Activated naive CD4-positive, alpha-beta T cell treated with anti-CD3 and anti-CD28 coated beads for 36 hours (primary cell): ENCODE measurements around the gene RPL39L. TPM values are rescaled to one million over a fixed set of nuclear protein-coding genes. Genes with fewer than 3 reads are reported as not detected.
A peak's percentile ranks its signal among the peaks of the same experiment; 100 is the strongest.
"Not testable (repeated sequence)": the region's sequence is repeated elsewhere in the genome, so short reads cannot be mapped to it uniquely, and the experiment has no call there.

Experiments used
- CTCF ChIA-PET: fragments of 350-600 bp; sonication (Branson Sonifier 250); formaldehyde crosslinking; loops from one replicate; lab custom pipeline; 2021; ENCODE audit warnings: antibody characterized with exemption; lab: Charles Lee
- DNase-seq: peaks from one replicate; pipeline ENCODE4 v3.0.0-alpha.2; 2020
- H3K27ac Mint-ChIP-seq: one replicate; pipeline ENCODE4 v1.8.0; 2021; ENCODE audit warnings: mild to moderate bottlenecking, mixed read lengths
- H3K27me3 Mint-ChIP-seq: one replicate; pipeline ENCODE4 v1.8.0; 2021; ENCODE audit warnings: low read depth, mixed read lengths
- H3K36me3 Mint-ChIP-seq: one replicate; pipeline ENCODE4 v1.8.0; 2021; ENCODE audit warnings: low read depth, mixed read lengths
- H3K4me1 Mint-ChIP-seq: one replicate; pipeline ENCODE4 v1.8.0; 2021; ENCODE audit warnings: low read depth, mixed read lengths
- H3K4me3 Mint-ChIP-seq: one replicate; pipeline ENCODE4 v1.8.0; 2021; ENCODE audit warnings: mild to moderate bottlenecking, moderate library complexity, mixed read lengths
- H3K9me3 Mint-ChIP-seq: one replicate; pipeline ENCODE4 v1.8.0; 2021; ENCODE audit warnings: mixed read lengths
- intact Hi-C: fragments of 100-400 bp; cut with micrococcal nuclease; formaldehyde crosslinking; loops from one replicate; pipeline ENCODE4 v1.15.1; 2023
- total RNA-seq, 2 experiments: library from RNA; stranded (reverse); gene quantifications; one replicate each; pipeline ENCODE4 v1.2.3, GENCODE V29; 2021

RPL39L gene
- 10 to 100 TPM; 19.2 to 20.9 TPM for total RNA-seq

DNA sequence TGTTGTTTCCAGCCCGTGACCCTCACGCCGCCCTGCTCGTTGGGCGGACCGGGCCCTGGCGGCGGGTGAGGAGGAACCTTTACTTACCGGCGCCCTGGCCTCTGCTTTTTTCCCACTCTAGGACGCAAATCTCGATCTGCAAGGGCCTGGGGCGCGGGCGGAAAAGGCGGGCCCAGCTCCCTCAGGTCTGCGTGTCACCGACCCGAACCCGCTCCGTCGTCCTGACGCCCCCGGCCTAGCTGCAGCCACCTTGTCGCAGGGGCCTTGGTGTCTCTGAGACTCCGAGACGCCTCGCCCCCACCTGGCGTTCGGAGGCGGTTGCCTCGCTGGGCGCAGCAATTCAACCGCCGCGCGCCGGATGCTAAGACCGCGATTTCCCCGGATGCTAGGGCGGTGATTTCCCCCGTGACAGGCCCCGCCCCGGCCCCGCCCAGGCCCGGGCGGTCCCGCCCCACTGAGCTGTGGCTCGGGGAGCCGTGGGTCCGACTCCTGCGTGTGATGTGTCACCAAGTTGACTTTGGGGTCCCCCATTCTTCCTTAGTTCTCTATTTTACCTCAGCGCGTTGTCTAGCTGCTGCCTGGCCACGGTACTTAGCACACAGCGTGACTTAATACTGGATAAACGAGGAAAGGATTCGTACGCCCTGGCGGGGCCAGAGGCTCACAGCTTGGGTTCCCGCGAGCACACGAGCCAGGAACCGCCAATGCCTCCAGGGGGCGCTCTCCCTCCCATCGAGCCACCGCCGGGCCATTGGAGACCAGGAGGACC is at the start of gene RPL39L:
RPL39L (minus strand) TSS at position 371 of the 769 bp plus-strand sequence. CDS start 18,196 bp downstream, outside the sequence.
- CTCF ChIA-PET, result interaction anchor here (0.6 to 4.0 kb wide), 33 partner anchors 9 to 632 kb away, joined by 3 to 56 read pairs (median 5); partner anchors contain the start of gene RTP4
- DNase-seq, result peak; percentile 95
- peak within 1 kb of the TSS; percentile 95 for H3K27ac Mint-ChIP-seq
- no peaks in the 10 kb centered on the region for H3K27me3 Mint-ChIP-seq
- intact Hi-C loops, result loop anchor here (1.0 to 5.0 kb wide), 8 partner anchors 9 to 1202 kb away; partner anchors contain the start of genes ST6GAL1, TBCCD1 and TRA2B
- peaks cover 21% of the 10 kb centered on the region for H3K4me1 Mint-ChIP-seq
- peak within 1 kb of the TSS; percentile 91 for H3K4me3 Mint-ChIP-seq
- H3K36me3 Mint-ChIP-seq, result peaks cover 20% of the 10 kb centered on the region
- H3K9me3 Mint-ChIP-seq, result peaks cover 18% of the 10 kb centered on the region

DNA sequence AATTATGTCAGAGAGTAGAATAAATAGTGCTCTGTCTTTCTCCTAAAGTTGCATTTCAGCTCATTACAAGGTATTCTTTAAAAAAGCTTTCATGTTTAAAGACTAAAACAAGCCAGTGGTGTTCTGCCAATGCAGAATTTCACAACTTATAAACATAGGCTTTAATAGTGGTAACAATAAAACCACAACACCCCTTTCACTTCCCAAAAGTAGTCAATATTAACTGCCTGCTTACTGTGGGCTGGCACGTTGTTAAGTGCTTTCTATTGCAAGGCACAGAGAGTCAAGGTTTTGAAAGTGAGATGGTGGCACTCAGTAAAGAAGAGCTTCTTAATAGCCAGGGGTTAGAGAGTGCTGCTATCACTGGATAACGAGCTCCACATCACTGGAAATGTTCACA is 49.6 kb upstream of the RPL39L start:
- peaks cover 16% of the 10 kb centered on the region for H3K27me3 Mint-ChIP-seq
- no peaks in the 10 kb centered on the region for H3K4me1 Mint-ChIP-seq
- CTCF ChIA-PET, result no interaction called here
- H3K4me3 Mint-ChIP-seq, result no peak overlapping the region
- no peak for DNase-seq
- intact Hi-C loops, result no loop called here
- H3K36me3 Mint-ChIP-seq, result no peaks in the 10 kb centered on the region
- H3K9me3 Mint-ChIP-seq, result no peaks in the 10 kb centered on the region
- H3K27ac Mint-ChIP-seq, result no peak overlapping the region

DNA sequence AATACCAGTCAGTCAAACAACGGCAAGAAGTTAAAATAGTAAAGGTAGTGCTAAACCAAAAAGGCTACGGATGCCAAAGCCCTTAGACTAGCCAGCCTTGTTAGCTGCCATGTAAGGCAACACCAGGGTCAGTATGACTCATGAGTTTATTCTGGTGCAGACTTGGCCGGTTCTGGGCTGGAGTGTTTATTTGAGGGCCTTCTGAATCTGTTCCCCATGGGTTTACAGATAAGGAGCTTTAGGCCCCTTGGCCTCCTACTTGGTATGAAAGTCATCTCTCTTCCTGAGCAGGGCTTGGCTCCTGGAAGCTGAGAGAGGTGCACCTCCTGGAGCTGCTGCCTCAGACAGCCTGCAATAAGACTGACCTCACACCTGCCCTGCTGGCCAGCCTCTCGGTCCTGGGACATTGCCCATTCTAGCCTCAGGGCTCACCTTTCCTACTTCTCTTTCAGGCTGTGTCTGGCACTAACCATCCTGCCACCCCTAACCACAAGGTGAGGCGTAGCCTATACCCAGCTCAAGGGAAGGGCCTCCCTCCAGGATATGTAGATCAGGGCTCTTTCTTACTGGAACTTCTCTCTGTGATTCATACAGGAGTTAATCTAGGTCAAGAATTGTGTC is 47.6 kb upstream of the RPL39L start:
- Mint-ChIP-seq H3K4me3 (no peak overlapping the region), H3K27ac (no peak overlapping the region), H3K36me3 (no peaks in the 10 kb centered on the region), H3K9me3 (no peaks in the 10 kb centered on the region), H3K27me3 (peaks cover 14% of the 10 kb centered on the region), H3K4me1 (no peaks in the 10 kb centered on the region)
- CTCF ChIA-PET, result no interaction called here
- no peak for DNase-seq
- intact Hi-C loops, result no loop called here

DNA sequence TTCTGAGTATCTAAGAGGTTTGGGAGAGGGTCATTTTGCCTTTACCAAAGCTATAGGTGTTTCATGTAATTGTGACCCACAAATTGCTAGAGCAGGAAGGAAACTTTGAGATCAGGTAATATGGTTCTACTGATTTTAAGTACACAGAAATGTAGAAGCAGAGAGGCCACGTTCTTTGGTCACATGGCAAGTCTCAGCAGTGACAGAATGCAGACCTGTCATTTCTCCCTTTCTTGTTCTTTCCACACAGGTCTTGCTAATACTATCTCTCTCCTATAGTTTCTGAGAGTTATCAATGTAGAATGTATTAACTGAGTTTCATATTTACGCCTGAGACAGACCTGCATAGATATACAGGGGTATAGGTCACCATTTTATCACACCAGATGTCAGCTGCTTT is 47.1 kb upstream of the RPL39L start:
- H3K36me3 Mint-ChIP-seq, result no peaks in the 10 kb centered on the region
- no peaks in the 10 kb centered on the region for H3K9me3 Mint-ChIP-seq
- H3K4me3 Mint-ChIP-seq, result no peak overlapping the region
- no peak for DNase-seq
- intact Hi-C loops, result no loop called here
- CTCF ChIA-PET, result no interaction called here
- peaks cover 14% of the 10 kb centered on the region for H3K27me3 Mint-ChIP-seq
- no peaks in the 10 kb centered on the region for H3K4me1 Mint-ChIP-seq
- H3K27ac Mint-ChIP-seq, result no peak overlapping the region

DNA sequence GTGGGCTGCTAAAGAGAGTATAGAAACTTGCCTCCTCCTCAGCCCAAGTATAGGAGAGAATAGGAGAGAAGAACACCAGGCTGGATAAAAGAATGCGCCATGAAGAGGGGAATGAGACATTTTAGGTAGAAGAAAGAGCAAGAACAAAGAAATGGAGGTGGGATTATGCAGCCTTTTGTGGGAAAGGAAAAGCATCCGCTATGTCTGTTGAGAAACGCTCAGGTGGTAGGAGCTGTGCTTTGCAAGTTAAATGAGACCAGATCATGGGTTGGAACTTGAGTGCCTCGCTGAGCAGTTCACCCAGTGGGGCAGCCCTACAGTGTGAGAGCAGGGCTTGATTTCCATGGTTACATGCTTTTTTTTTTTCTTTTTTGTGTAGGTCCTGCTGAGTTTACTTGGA is 46.5 kb upstream of the RPL39L start:
- Mint-ChIP-seq H3K27me3 (peaks cover 12% of the 10 kb centered on the region), H3K9me3 (no peaks in the 10 kb centered on the region), H3K36me3 (no peaks in the 10 kb centered on the region), H3K4me3 (no peak overlapping the region), H3K27ac (no peak overlapping the region), H3K4me1 (no peaks in the 10 kb centered on the region)
- CTCF ChIA-PET, result no interaction called here
- intact Hi-C loops, result no loop called here
- DNase-seq, result no peak

DNA sequence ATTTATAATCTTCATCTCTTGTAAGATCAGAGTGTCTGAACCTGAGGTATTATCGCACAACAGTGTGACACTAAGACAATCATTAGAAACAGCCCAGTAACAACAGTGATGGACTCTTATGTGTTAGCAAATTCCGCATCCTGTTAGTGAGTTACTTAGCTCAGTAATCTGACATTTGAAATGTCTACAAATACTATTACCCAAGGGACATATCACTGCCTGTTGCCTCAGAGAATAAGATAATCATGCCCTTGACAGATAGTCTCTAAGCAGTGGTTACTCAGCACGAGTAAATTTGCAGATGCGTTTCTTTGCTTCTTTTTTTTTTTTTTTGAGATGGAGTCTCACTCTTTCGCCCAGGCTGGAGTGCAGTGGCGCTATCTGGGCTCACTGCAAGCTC is 44.6 kb upstream of the RPL39L start:
- CTCF ChIA-PET, result interaction anchor here (0.7 kb wide), 1 partner anchor 35 kb away, joined by 3 read pairs; no protein-coding TSS in a partner anchor
- H3K27me3 Mint-ChIP-seq, result peaks cover 3% of the 10 kb centered on the region
- H3K4me3 Mint-ChIP-seq, result no peak overlapping the region
- no peaks in the 10 kb centered on the region for H3K36me3 Mint-ChIP-seq
- no peaks in the 10 kb centered on the region for H3K4me1 Mint-ChIP-seq
- H3K9me3 Mint-ChIP-seq, result no peaks in the 10 kb centered on the region
- no peak for DNase-seq
- intact Hi-C loops, result no loop called here
- H3K27ac Mint-ChIP-seq, result no peak overlapping the region

GRCh38 chr3:187183210-187183862 is 44.0 kb upstream of the RPL39L start:
- no peaks in the 10 kb centered on the region for H3K9me3 Mint-ChIP-seq
- intact Hi-C loops, result no loop called here

DNA sequence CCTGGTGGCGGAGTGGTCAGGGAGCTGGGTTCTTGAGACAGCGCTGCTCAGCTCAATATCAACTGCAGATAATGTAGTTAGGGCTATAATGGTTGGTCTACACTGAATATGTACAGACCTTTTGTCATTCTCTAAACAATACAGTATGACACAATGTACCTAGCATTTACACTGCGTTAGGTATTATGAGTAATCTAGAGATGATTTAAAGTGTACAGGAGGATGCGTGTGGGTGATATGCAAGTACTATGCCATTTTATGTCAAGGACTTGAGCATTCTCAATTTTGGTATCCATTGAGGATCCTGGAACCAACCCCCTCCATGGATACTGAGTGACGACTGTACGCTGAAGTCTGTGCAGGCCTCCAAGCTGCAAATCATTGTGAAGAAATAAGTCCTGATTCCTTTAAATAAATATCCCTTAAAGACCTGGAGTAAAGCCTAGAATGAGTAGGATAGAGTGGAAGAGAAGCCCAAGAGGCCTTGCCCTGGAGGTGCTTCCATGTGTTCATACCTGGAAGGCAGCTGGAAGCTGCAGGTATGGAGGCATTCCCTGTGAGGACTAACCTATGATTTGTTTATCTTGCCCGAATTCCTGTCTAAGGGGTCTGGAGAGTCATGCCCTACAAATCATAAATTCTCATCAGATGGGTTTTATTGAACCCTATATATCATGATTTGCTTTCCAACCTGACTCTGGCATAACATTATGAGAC is 42.3 kb upstream of the RPL39L start:
- Mint-ChIP-seq H3K36me3 (no peaks in the 10 kb centered on the region), H3K27me3 (peaks cover 2% of the 10 kb centered on the region), H3K4me1 (no peaks in the 10 kb centered on the region), H3K9me3 (no peaks in the 10 kb centered on the region), H3K4me3 (no peak overlapping the region), H3K27ac (no peak overlapping the region)
- CTCF ChIA-PET, result no interaction called here
- intact Hi-C loops, result no loop called here
- DNase-seq, result no peak

More at GRCh38 chr3:187183210-187183862, 44.0 kb upstream of the RPL39L start:
- peaks cover 2% of the 10 kb centered on the region for H3K27me3 Mint-ChIP-seq
- CTCF ChIA-PET, result no interaction called here
- H3K4me3 Mint-ChIP-seq, result no peak overlapping the region
- DNase-seq, result peak; percentile 23
- H3K36me3 Mint-ChIP-seq, result no peaks in the 10 kb centered on the region
- peak overlapping the region; percentile 20 for H3K27ac Mint-ChIP-seq
- H3K4me1 Mint-ChIP-seq, result no peaks in the 10 kb centered on the region

DNA sequence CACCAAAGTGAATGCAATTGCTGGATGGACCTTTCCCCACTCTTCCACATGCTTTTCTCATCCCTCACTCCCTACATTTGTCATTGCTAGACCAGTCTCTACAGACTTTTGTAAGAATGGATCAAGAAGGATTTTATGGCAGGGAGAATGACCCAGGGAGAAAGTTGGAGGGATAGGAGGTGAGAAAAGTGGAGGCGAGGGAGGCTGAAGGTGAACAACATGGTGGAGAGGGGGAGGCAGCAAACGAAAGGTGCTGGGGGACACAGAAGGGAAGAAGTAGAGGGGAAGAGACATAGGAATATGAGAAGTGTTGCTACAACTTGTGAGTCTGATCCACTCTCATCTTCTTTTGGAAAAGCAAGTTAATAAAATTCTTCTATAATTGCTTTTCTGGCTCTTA is 33.6 kb upstream of the RPL39L start:
- Mint-ChIP-seq H3K9me3 (no peaks in the 10 kb centered on the region), H3K36me3 (no peaks in the 10 kb centered on the region), H3K4me1 (peaks cover 8% of the 10 kb centered on the region), H3K27ac (no peak overlapping the region), H3K27me3 (no peaks in the 10 kb centered on the region), H3K4me3 (no peak overlapping the region)
- intact Hi-C loops, result no loop called here
- CTCF ChIA-PET, result no interaction called here
- DNase-seq, result no peak

GRCh38 chr3:187170911-187171310 is 31.6 kb upstream of the RPL39L start:
- H3K27ac Mint-ChIP-seq, H3K36me3 Mint-ChIP-seq, H3K4me1 Mint-ChIP-seq, H3K4me3 Mint-ChIP-seq, DNase-seq, intact Hi-C loops, H3K9me3 Mint-ChIP-seq, H3K27me3 Mint-ChIP-seq: not testable (repeated sequence)
- CTCF ChIA-PET, result interaction anchor here (1.2 to 1.4 kb wide), 3 partner anchors 49 to 349 kb away, joined by 3 read pairs; no protein-coding TSS in a partner anchor

DNA sequence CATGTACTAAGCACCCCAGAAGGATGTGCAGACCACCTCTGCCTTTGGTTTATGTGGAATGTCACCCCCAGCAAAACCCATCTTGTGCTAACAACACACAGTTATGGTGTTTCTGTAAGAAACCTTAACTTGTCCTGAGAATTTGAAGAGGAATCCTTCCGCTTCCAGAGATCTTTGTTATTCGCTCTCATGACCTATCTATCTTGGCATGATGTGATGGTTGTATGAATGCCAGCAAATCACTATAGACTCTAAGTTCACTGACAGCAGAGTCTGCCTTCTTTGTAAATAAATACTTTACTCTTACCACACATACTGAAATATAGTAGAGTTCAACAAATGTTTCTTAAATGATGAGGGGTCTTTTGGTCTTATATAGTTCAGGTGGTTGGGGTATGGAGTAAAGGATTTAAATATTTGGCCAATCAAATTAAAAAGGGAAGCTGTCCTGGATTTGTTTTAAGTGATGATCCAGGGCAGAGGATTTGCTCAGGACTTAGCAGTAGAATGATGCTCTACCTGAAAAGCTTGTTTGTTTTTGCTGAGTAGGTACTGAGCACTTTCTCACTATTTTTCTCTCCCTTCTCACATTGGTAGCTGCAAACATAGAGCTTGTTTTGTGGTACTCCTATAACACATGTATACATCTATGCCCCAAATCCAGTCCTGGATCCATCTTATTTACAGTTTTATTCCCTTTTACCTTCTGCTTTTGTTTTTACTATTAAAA is 30.1 kb upstream of the RPL39L start:
- H3K36me3 Mint-ChIP-seq, result no peaks in the 10 kb centered on the region
- no peaks in the 10 kb centered on the region for H3K27me3 Mint-ChIP-seq
- no peak overlapping the region for H3K27ac Mint-ChIP-seq
- DNase-seq, result no peak
- no peak overlapping the region for H3K4me3 Mint-ChIP-seq
- peaks cover 12% of the 10 kb centered on the region for H3K4me1 Mint-ChIP-seq
- CTCF ChIA-PET, result interaction anchor here (0.9 to 2.2 kb wide), 5 partner anchors 19 to 320 kb away, joined by 3 to 9 read pairs (median 7); partner anchors contain the start of gene RPL39L
- intact Hi-C loops, result loop anchor here (5.0 to 10.0 kb wide), 3 partner anchors 237 to 555 kb away; partner anchors contain the start of genes AHSG and ST6GAL1
- no peaks in the 10 kb centered on the region for H3K9me3 Mint-ChIP-seq
